HL-60 (cell line): ENCODE measurements around the gene PTPN22.

Source experiments
- GABPA ChIP-seq: IDR thresholded peaks from 2 replicates; pipeline ENCODE4 v1.6.1; 2012; ENCODE audit warnings: low read depth
- POLR2AphosphoS5 ChIP-seq: IDR thresholded peaks from 2 replicates; pipeline ENCODE4 v1.6.1; 2012; ENCODE audit warnings: low read depth
- SPI1 ChIP-seq: IDR thresholded peaks from 2 replicates; pipeline ENCODE4 v1.6.1; 2012; ENCODE audit warnings: low read depth, mild to moderate bottlenecking, borderline replicate concordance
- TF ChIP-seq, protein P1 (sequence below): IDR thresholded peaks from one replicate; pipeline ENCODE4 v1.5.1; 2011; ENCODE audit warnings: low read length, control low read depth, inconsistent platforms; ENCODE audit not compliant: insufficient read depth
- TF ChIP-seq, protein P2 (sequence below): IDR thresholded peaks from 2 replicates; pipeline ENCODE4 v1.6.1; 2012; ENCODE audit warnings: low read depth; ENCODE audit not compliant: insufficient replicate concordance

DNA sequence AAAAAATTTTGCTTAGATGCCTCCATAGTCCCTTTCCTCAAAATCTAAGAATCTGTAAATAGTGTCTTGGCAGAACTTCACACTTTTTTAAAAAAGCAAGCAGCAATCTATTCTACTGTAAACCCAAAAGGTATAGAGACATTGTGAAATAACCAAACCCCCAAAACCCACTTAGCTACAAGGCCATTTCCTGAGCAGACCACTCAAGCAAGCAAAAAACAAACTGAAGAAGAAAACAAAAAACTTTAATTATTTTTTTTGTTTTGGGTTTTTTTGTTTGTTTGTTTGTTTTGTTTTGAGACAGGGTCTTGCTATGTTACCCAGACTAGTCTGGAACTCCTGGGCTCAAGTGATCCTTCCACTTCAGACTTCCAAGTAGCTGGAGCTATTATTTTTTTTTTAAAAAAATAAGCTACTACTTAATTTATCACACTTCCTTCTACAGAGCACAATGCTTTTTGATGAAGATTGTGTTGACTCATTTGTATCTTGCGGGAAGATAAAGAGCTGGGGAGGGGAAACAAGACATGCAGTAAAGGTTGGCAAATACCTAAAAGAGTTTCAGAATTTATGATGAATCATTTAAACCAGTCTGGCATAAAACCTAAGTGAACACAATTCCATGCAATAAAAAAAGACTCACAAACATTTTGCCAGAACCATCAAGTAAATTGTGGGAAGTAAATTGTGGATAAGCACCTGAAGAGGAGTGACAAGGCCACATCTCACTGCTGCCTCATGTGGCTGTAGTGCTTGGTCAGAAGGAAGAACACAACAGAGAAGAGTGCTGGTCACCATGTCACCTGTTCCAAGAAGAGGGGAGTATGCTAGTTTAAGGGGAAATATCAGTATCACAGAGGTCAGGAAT, 2.7 kb upstream of the PTPN22 start:
- TF ChIP-seq, protein P1, sequence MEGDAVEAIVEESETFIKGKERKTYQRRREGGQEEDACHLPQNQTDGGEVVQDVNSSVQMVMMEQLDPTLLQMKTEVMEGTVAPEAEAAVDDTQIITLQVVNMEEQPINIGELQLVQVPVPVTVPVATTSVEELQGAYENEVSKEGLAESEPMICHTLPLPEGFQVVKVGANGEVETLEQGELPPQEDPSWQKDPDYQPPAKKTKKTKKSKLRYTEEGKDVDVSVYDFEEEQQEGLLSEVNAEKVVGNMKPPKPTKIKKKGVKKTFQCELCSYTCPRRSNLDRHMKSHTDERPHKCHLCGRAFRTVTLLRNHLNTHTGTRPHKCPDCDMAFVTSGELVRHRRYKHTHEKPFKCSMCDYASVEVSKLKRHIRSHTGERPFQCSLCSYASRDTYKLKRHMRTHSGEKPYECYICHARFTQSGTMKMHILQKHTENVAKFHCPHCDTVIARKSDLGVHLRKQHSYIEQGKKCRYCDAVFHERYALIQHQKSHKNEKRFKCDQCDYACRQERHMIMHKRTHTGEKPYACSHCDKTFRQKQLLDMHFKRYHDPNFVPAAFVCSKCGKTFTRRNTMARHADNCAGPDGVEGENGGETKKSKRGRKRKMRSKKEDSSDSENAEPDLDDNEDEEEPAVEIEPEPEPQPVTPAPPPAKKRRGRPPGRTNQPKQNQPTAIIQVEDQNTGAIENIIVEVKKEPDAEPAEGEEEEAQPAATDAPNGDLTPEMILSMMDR: peak; percentile 18
- TF ChIP-seq, protein P2, sequence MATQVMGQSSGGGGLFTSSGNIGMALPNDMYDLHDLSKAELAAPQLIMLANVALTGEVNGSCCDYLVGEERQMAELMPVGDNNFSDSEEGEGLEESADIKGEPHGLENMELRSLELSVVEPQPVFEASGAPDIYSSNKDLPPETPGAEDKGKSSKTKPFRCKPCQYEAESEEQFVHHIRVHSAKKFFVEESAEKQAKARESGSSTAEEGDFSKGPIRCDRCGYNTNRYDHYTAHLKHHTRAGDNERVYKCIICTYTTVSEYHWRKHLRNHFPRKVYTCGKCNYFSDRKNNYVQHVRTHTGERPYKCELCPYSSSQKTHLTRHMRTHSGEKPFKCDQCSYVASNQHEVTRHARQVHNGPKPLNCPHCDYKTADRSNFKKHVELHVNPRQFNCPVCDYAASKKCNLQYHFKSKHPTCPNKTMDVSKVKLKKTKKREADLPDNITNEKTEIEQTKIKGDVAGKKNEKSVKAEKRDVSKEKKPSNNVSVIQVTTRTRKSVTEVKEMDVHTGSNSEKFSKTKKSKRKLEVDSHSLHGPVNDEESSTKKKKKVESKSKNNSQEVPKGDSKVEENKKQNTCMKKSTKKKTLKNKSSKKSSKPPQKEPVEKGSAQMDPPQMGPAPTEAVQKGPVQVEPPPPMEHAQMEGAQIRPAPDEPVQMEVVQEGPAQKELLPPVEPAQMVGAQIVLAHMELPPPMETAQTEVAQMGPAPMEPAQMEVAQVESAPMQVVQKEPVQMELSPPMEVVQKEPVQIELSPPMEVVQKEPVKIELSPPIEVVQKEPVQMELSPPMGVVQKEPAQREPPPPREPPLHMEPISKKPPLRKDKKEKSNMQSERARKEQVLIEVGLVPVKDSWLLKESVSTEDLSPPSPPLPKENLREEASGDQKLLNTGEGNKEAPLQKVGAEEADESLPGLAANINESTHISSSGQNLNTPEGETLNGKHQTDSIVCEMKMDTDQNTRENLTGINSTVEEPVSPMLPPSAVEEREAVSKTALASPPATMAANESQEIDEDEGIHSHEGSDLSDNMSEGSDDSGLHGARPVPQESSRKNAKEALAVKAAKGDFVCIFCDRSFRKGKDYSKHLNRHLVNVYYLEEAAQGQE: no peak
- no peak for TF ChIP-seq POLR2AphosphoS5
- no peak for TF ChIP-seq GABPA
- TF ChIP-seq SPI1: no peak
